Transverse colon (tissue), 4 donors: ENCODE results near the gene C3orf20. TPM values are rescaled to one million over a fixed set of nuclear protein-coding genes. Genes with fewer than 3 reads are reported as not detected.

Experiments
- DNase-seq: peaks from one replicate; pipeline ENCODE4 v3.0.0-alpha.2; 2019
- H3K27ac ChIP-seq, 4 donors: fragments of 200-600 bp; sonication (generic); 2 replicates each; pipeline ENCODE4 v1.5.1; 2016 to 2018; ENCODE audit warnings: inconsistent platforms in 4 of 4
- H3K27me3 ChIP-seq: fragments of 200-600 bp; sonication (generic); 2 replicates; pipeline ENCODE4 v1.5.1; 2017; ENCODE audit warnings: inconsistent platforms
- H3K36me3 ChIP-seq, 4 donors: fragments of 200-600 bp; sonication (generic); 2 replicates each; pipeline ENCODE4 v1.5.1; 2017 to 2019; ENCODE audit warnings: inconsistent platforms in 4 of 4
- H3K4me1 ChIP-seq, 4 donors: fragments of 200-600 bp; sonication (generic); 2 replicates each; pipeline ENCODE4 v1.5.1; 2017 to 2020; ENCODE audit warnings: inconsistent platforms in 4 of 4
- H3K4me3 ChIP-seq, 4 donors: fragments of 200-600 bp; sonication (generic); 1 replicate in 1 of 4; 2 replicates in 3 of 4; pipeline versions ENCODE4 v1.5.1 to v1.6.1; 2017 to 2019; ENCODE audit warnings: inconsistent platforms in 4 of 4
- H3K9me3 ChIP-seq, 2 donors: fragments of 200-600 bp; sonication (generic); 2 replicates each; pipeline ENCODE4 v1.5.1; 2017 to 2019; ENCODE audit warnings: inconsistent platforms in 2 of 2
- EP300 ChIP-seq: sonication (generic); formaldehyde crosslinking; IDR thresholded peaks from one replicate; pipeline ENCODE4 v1.6.1; 2017; ENCODE audit warnings: antibody characterized with exemption, low read depth
- POLR2A ChIP-seq: fragments of 450-650 bp; IDR thresholded peaks from one replicate; pipeline ENCODE4 v1.6.1; 2016; ENCODE audit warnings: antibody characterized with exemption, mild to moderate bottlenecking, moderate library complexity
- POLR2AphosphoS5 ChIP-seq, 3 donors: sonication (generic); formaldehyde crosslinking; IDR thresholded peaks; one replicate each; pipeline ENCODE4 v1.6.1; 2016; ENCODE audit warnings: antibody characterized with exemption in 3 of 3
- WGBS, 2 donors: methylation state at CpG; one replicate each; pipeline ENCODE4 v1.1.5; 2018; ENCODE audit warnings: low coverage in 1 of 2; 5-methylcytosine and 5-hydroxymethylcytosine counted together
- in situ Hi-C, 4 donors: fragments of 200-750 bp; cut with MboI; loops; one replicate each; pipeline versions ENCODE4 v1.15.0 to v1.15.1; 2017; ENCODE audit warnings: low sequenced_read_pairs in 3 of 4, low pct_ligation_motif_present in 1 of 4, low pct_unique_long_range_greater_than_20kb in 1 of 4
- intact Hi-C: fragments of 100-400 bp; cut with DNase I; formaldehyde crosslinking; loops from one replicate; pipeline ENCODE4 v1.15.1; 2023; ENCODE audit warnings: low total_unique reads
- total RNA-seq, 4 donors: library from RNA; depleted of rRNA; stranded (reverse); fragments of >200 nt; gene quantifications; one replicate each; pipeline ENCODE4 v1.1.0, GENCODE V29; 2016
- TF ChIP-seq, protein P1 (sequence below), 5 experiments: fragments of 200-600 bp in 3 of 5; fragments of 450-650 bp in 2 of 5; sonication (generic) in 3 of 5; IDR thresholded peaks; 1 replicate in 2 of 5; 2 replicates in 3 of 5; pipeline ENCODE4 v1.5.1; 2016 to 2017; ENCODE audit warnings: antibody characterized with exemption in 5 of 5, inconsistent platforms in 3 of 5, mild to moderate bottlenecking in 2 of 5, moderate library complexity in 1 of 5

The C3orf20 gene
- total RNA-seq, 4 donors from 2014 or later, result not detected

GRCh38 chr3:14660942-14661341 is 14.0 kb upstream of the C3orf20 start:
- Histone ChIP-seq H3K4me1 (no peaks in the 10 kb centered on the region), H3K27ac (no peak overlapping the region), H3K4me3 (no peak overlapping the region), H3K9me3 (no peaks in the 10 kb centered on the region), H3K36me3 (peaks cover 0 to 93% (median 47%) of the 10 kb centered on the region in 4 donors), H3K27me3 (no peaks in the 10 kb centered on the region)
- DNase-seq, result no peak
- no peak for TF ChIP-seq POLR2A
- TF ChIP-seq POLR2AphosphoS5 (IDR thresholded peaks at IDR 0.05), result no peak
- TF ChIP-seq, protein P1, sequence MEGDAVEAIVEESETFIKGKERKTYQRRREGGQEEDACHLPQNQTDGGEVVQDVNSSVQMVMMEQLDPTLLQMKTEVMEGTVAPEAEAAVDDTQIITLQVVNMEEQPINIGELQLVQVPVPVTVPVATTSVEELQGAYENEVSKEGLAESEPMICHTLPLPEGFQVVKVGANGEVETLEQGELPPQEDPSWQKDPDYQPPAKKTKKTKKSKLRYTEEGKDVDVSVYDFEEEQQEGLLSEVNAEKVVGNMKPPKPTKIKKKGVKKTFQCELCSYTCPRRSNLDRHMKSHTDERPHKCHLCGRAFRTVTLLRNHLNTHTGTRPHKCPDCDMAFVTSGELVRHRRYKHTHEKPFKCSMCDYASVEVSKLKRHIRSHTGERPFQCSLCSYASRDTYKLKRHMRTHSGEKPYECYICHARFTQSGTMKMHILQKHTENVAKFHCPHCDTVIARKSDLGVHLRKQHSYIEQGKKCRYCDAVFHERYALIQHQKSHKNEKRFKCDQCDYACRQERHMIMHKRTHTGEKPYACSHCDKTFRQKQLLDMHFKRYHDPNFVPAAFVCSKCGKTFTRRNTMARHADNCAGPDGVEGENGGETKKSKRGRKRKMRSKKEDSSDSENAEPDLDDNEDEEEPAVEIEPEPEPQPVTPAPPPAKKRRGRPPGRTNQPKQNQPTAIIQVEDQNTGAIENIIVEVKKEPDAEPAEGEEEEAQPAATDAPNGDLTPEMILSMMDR (IDR thresholded peaks at IDR 0.05), result no peak
- no peak for TF ChIP-seq EP300
- intact Hi-C loops (no loop called here), in situ Hi-C loops (loop anchor here in 3 of 4 donors (25.0 kb wide), 3 partner anchors 376 to 474 kb away; partner anchors contain the start of genes MRPS25 (in 2 of the 3), LSM3 (in 1 of the 3) and XPC (in 1 of the 3))
- 76 to 90% methylated on average over 4 of the region's 4 CpGs for WGBS, 2 donors

DNA sequence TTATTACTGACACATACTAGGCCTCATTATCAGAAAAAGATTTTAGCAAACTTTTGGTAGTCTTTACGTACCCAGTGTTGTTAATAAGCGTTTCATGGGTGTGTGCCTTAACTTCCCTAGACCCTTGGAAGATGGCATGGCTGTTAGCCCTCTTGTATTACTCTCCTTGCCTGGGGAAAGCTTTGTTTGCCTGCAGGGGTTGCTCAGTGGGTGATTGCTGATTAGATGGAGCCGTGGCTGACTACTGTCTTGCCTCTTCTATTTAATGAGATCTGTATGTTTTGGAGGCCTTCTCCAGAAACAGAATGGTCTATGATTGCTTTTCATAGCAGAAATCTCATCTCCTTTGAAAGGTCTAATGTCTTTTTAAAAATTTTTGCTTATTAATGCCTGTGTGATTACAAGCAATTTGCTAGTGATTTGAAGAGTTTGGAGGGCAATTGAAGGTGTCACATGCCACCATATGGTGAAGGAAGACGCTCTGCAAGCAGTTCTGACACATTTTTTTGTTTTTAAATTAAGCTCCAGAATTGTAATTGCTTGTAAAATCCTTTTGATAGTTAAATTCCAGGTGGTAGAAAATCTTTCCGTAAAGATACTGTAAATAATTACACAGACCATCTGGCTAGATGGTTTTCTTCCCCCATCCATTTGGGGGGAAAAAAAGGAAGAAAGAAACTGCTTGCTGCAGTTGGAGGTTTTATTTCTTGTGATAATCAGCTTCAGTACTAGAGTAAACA is 11.4 kb upstream of the C3orf20 start:
- WGBS, 2 donors, result 83 to 90% methylated on average over 3 to 5 of the region's 5 CpGs
- Histone ChIP-seq H3K9me3 (no peaks in the 10 kb centered on the region), H3K27ac (no peak overlapping the region), H3K4me1 (no peaks in the 10 kb centered on the region), H3K27me3 (no peaks in the 10 kb centered on the region), H3K4me3 (no peak overlapping the region), H3K36me3 (peaks cover 0 to 93% (median 48%) of the 10 kb centered on the region in 4 donors)
- in situ Hi-C loops, result loop anchor here in 3 of 4 donors (25.0 kb wide), 3 partner anchors 374 to 476 kb away; partner anchors contain the start of genes MRPS25 (in 2 of the 3), LSM3 (in 1 of the 3) and XPC (in 1 of the 3)
- DNase-seq, result no peak
- TF ChIP-seq POLR2AphosphoS5 (IDR thresholded peaks at IDR 0.05) (no peak), EP300 (no peak), POLR2A (no peak)
- TF ChIP-seq, protein P1 (IDR thresholded peaks at IDR 0.05), result no peak
- intact Hi-C loops, result no loop called here

GRCh38 chr3:14664170-14664569 is 10.8 kb upstream of the C3orf20 start:
- Histone ChIP-seq H3K36me3 (peaks cover 0 to 93% (median 48%) of the 10 kb centered on the region in 4 donors), H3K9me3 (no peaks in the 10 kb centered on the region), H3K27ac (no peak overlapping the region), H3K27me3 (no peaks in the 10 kb centered on the region), H3K4me3 (no peak overlapping the region), H3K4me1 (no peaks in the 10 kb centered on the region)
- intact Hi-C loops (no loop called here), in situ Hi-C loops (loop anchor here in 3 of 4 donors (25.0 kb wide), 3 partner anchors 373 to 477 kb away; partner anchors contain the start of genes MRPS25 (in 2 of the 3), LSM3 (in 1 of the 3) and XPC (in 1 of the 3))
- TF ChIP-seq EP300, result no peak
- no peak for TF ChIP-seq POLR2AphosphoS5 (IDR thresholded peaks at IDR 0.05)
- TF ChIP-seq, protein P1 (IDR thresholded peaks at IDR 0.05), result no peak
- TF ChIP-seq POLR2A, result no peak
- WGBS, 2 donors, result 69 to 74% methylated on average over 3 of the region's 3 CpGs
- DNase-seq, result no peak

GRCh38 chr3:14672588-14672987 is 2.4 kb upstream of the C3orf20 start:
- no peak for DNase-seq
- Histone ChIP-seq H3K27me3 (no peaks in the 10 kb centered on the region), H3K36me3 (peaks cover 0 to 44% (median 18%) of the 10 kb centered on the region in 4 donors), H3K9me3 (no peaks in the 10 kb centered on the region), H3K27ac (no peak overlapping the region), H3K4me3 (no peak overlapping the region), H3K4me1 (no peaks in the 10 kb centered on the region)
- in situ Hi-C loops (loop anchor here (10.0 to 25.0 kb wide), 5 partner anchors 242 to 485 kb away; partner anchors contain the start of genes MRPS25 (in 2 of the 4), LSM3 (in 1 of the 4) and XPC (in 1 of the 4)), intact Hi-C loops (loop anchor here (5.0 kb wide), 1 partner anchor 250 kb away; no protein-coding TSS in a partner anchor)
- WGBS, 2 donors, result 54 to 68% methylated on average over 2 to 4 of the region's 4 CpGs
- no peak for TF ChIP-seq POLR2AphosphoS5 (IDR thresholded peaks at IDR 0.05)
- TF ChIP-seq POLR2A, result no peak
- no peak for TF ChIP-seq EP300
- TF ChIP-seq, protein P1 (IDR thresholded peaks at IDR 0.05), result no peak
